GM18858 (cell line): Measurements from ENCODE around the gene KRABD2.
"Not testable (repeated sequence)": the region's sequence is repeated elsewhere in the genome, so short reads cannot be mapped to it uniquely, and the experiment has no call there.

Experiments
- ATAC-seq: cut with Tn5 transposase; IDR thresholded peaks from one replicate; pipeline ENCODE4 v1.9.1; 2021; ENCODE audit not compliant: unreplicated experiment

The KRABD2 gene

GRCh38 chr17:8376271-8377067 lies at the start of gene KRABD2:
Gene KRABD2, minus strand, starts transcription at chr17:8376704.
- ATAC-seq = peak; percentile 46

- ATAC-seq = no peak
Measured at GRCh38 chr17:8421571-8421970, 45.1 kb upstream of the KRABD2 start.

- ATAC-seq = no peak
Measured at GRCh38 chr17:8420041-8420934, 43.8 kb upstream of the KRABD2 start.

GRCh38 chr17:8419305-8419704 lies 42.8 kb upstream of the KRABD2 start:
- no peak for ATAC-seq

- ATAC-seq = no peak
Measured at GRCh38 chr17:8418471-8418870, 42.0 kb upstream of the KRABD2 start.

- no peak for ATAC-seq
Measured at GRCh38 chr17:8417806-8418205, 41.3 kb upstream of the KRABD2 start.

- no peak for ATAC-seq
Measured at GRCh38 chr17:8413938-8414337, 37.4 kb upstream of the KRABD2 start.

GRCh38 chr17:8413328-8413727 lies 36.8 kb upstream of the KRABD2 start:
- no peak for ATAC-seq

- ATAC-seq = no peak
Measured at GRCh38 chr17:8412089-8412488, 35.6 kb upstream of the KRABD2 start.

GRCh38 chr17:8410883-8411238 lies 34.4 kb upstream of the KRABD2 start:
- ATAC-seq = no peak

- no peak for ATAC-seq
Measured at GRCh38 chr17:8409966-8410882, 33.7 kb upstream of the KRABD2 start.

GRCh38 chr17:8408371-8408770 lies 31.9 kb upstream of the KRABD2 start:
- ATAC-seq = no peak

- ATAC-seq = no peak
Measured at GRCh38 chr17:8406174-8406573, 29.7 kb upstream of the KRABD2 start.

- ATAC-seq = no peak
Measured at GRCh38 chr17:8405499-8406016, 29.1 kb upstream of the KRABD2 start.

GRCh38 chr17:8402921-8403536 lies 26.5 kb upstream of the KRABD2 start:
- no peak for ATAC-seq

GRCh38 chr17:8401107-8401506 lies 24.6 kb upstream of the KRABD2 start:
- no peak for ATAC-seq

GRCh38 chr17:8398980-8399379 lies 22.5 kb upstream of the KRABD2 start:
- ATAC-seq = no peak

- ATAC-seq = no peak
Measured at GRCh38 chr17:8397636-8398035, 21.1 kb upstream of the KRABD2 start, which contains the start of gene RNF222. Gene RNF222, minus strand, starts transcription at chr17:8397827. Its CDS starts 4,366 bp downstream, at chr17:8393461.

GRCh38 chr17:8394497-8394896 lies 18.0 kb upstream of the KRABD2 start:
- ATAC-seq = not testable (repeated sequence)
